Chondrocyte (in vitro differentiated cells): Measurements from ENCODE around the gene RFX8. TPM values are rescaled to one million over a fixed set of nuclear protein-coding genes. Genes with fewer than 3 reads are reported as not detected.

Experiments used
- DNase-seq: peaks from one replicate; pipeline ENCODE4 v3.0.0; 2021; ENCODE audit warnings: mixed read lengths, low spot score
- H3K27ac Mint-ChIP-seq: one replicate; pipeline ENCODE4 v1.8.0; 2021; ENCODE audit warnings: mild to moderate bottlenecking, moderate library complexity, mixed read lengths; ENCODE audit not compliant: unreplicated experiment
- H3K27me3 Mint-ChIP-seq: 2 replicates; pipeline ENCODE4 v1.8.0; 2021; ENCODE audit warnings: low read depth, mixed read lengths
- H3K36me3 Mint-ChIP-seq: 2 replicates; pipeline ENCODE4 v1.8.0; 2021; ENCODE audit warnings: low read depth, mixed read lengths
- H3K4me1 Mint-ChIP-seq: 2 replicates; pipeline ENCODE4 v1.8.0; 2021; ENCODE audit warnings: low read depth, mild to moderate bottlenecking, mixed read lengths
- H3K4me3 Mint-ChIP-seq: one replicate; pipeline ENCODE4 v1.8.0; 2021; ENCODE audit warnings: mild to moderate bottlenecking, moderate library complexity, mixed read lengths; ENCODE audit not compliant: unreplicated experiment
- H3K9me3 Mint-ChIP-seq: 2 replicates; pipeline ENCODE4 v1.8.0; 2021; ENCODE audit warnings: low read depth, mixed read lengths
- CTCF ChIP-seq: fragments of 200-600 bp; sonication (generic); IDR thresholded peaks from 2 replicates; pipeline ENCODE4 v1.5.0; 2021; ENCODE audit warnings: antibody characterized with exemption, mild to moderate bottlenecking, moderate library complexity
- total RNA-seq: library from RNA; stranded (reverse); gene quantifications from 3 replicates; pipeline ENCODE4 v1.2.1, GENCODE V29; 2021

The RFX8 gene
- total RNA-seq, 1 donor from 2014 or later: not detected

- Mint-ChIP-seq H3K4me3 (no peak overlapping the region), H3K27me3 (peaks cover 7% of the 10 kb centered on the region), H3K27ac (no peak overlapping the region), H3K4me1 (no peaks in the 10 kb centered on the region), H3K36me3 (no peaks in the 10 kb centered on the region), H3K9me3 (peaks cover 3% of the 10 kb centered on the region)
- peak; percentile 94 for TF ChIP-seq CTCF
- DNase-seq: no peak
Observed at GRCh38 chr2:101419096-101419663, 55.7 kb downstream of the RFX8 start.

- no peaks in the 10 kb centered on the region for H3K4me1 Mint-ChIP-seq
- no peaks in the 10 kb centered on the region for H3K36me3 Mint-ChIP-seq
- H3K9me3 Mint-ChIP-seq: peaks cover 3% of the 10 kb centered on the region
- no peak for DNase-seq
- no peak overlapping the region for H3K4me3 Mint-ChIP-seq
- H3K27me3 Mint-ChIP-seq: peaks cover 7% of the 10 kb centered on the region
- H3K27ac Mint-ChIP-seq: no peak overlapping the region
- TF ChIP-seq CTCF: no peak
Observed at GRCh38 chr2:101418460-101419095, 56.3 kb downstream of the RFX8 start.

GRCh38 chr2:101416609-101417008, 58.3 kb downstream of the RFX8 start:
- H3K36me3 Mint-ChIP-seq: no peaks in the 10 kb centered on the region
- H3K4me1 Mint-ChIP-seq: no peaks in the 10 kb centered on the region
- no peak overlapping the region for H3K27ac Mint-ChIP-seq
- H3K27me3 Mint-ChIP-seq: peaks cover 20% of the 10 kb centered on the region
- no peak for DNase-seq
- H3K9me3 Mint-ChIP-seq: peaks cover 3% of the 10 kb centered on the region
- H3K4me3 Mint-ChIP-seq: no peak overlapping the region
- no peak for TF ChIP-seq CTCF

GRCh38 chr2:101415884-101416283, 59.0 kb downstream of the RFX8 start:
- H3K36me3 Mint-ChIP-seq: no peaks in the 10 kb centered on the region
- no peak for DNase-seq
- peaks cover 3% of the 10 kb centered on the region for H3K9me3 Mint-ChIP-seq
- no peak overlapping the region for H3K4me3 Mint-ChIP-seq
- TF ChIP-seq CTCF: no peak
- H3K27ac Mint-ChIP-seq: no peak overlapping the region
- no peaks in the 10 kb centered on the region for H3K4me1 Mint-ChIP-seq
- peaks cover 24% of the 10 kb centered on the region for H3K27me3 Mint-ChIP-seq

- Mint-ChIP-seq H3K9me3 (peaks cover 3% of the 10 kb centered on the region), H3K4me3 (no peak overlapping the region), H3K27ac (no peak overlapping the region), H3K4me1 (no peaks in the 10 kb centered on the region), H3K27me3 (peaks cover 27% of the 10 kb centered on the region), H3K36me3 (no peaks in the 10 kb centered on the region)
- no peak for TF ChIP-seq CTCF
- DNase-seq: no peak
Observed at GRCh38 chr2:101415220-101415619, 59.7 kb downstream of the RFX8 start.
